Peyer's patch (tissue), 4 donors: ENCODE measurements around the gene MAP4K3.

Experiments used
- POLR2A ChIP-seq, 2 donors: fragments of 450-650 bp; IDR thresholded peaks; one replicate each; pipeline ENCODE4 v1.5.1; 2017; ENCODE audit warnings: antibody characterized with exemption in 2 of 2, mild to moderate bottlenecking in 2 of 2, moderate library complexity in 2 of 2
- TF ChIP-seq, protein P1 (sequence below), 6 experiments: fragments of 450-650 bp in 4 of 6; fragments of 200-600 bp in 2 of 6; sonication (generic) in 1 of 6; IDR thresholded peaks; one replicate each; pipeline ENCODE4 v1.5.1; 2017 to 2019; ENCODE audit warnings: antibody characterized with exemption in 6 of 6, mild to moderate bottlenecking in 3 of 6, moderate library complexity in 1 of 6

DNA sequence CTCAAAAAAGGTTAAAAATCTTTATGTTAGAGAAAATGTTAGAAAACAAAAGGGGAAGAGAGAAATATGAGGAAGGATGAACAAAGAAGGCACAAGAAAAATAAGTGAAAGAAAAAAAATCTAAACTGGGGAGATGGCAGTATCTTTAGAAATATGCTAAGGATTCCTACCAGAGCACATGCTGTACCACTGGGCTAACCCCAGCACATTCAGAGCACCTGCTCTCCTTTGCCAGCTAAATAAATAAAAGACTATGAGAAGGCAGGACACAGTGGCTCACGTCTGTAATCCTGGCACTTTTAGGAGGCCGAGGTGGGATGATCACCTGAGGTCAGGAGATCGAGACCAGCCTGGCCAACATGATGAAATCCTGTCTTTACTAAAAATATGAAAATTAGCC, 101.2 kb downstream of the MAP4K3 start:
- TF ChIP-seq, protein P1, sequence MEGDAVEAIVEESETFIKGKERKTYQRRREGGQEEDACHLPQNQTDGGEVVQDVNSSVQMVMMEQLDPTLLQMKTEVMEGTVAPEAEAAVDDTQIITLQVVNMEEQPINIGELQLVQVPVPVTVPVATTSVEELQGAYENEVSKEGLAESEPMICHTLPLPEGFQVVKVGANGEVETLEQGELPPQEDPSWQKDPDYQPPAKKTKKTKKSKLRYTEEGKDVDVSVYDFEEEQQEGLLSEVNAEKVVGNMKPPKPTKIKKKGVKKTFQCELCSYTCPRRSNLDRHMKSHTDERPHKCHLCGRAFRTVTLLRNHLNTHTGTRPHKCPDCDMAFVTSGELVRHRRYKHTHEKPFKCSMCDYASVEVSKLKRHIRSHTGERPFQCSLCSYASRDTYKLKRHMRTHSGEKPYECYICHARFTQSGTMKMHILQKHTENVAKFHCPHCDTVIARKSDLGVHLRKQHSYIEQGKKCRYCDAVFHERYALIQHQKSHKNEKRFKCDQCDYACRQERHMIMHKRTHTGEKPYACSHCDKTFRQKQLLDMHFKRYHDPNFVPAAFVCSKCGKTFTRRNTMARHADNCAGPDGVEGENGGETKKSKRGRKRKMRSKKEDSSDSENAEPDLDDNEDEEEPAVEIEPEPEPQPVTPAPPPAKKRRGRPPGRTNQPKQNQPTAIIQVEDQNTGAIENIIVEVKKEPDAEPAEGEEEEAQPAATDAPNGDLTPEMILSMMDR (IDR thresholded peaks at IDR 0.05) = no peak
- TF ChIP-seq POLR2A (IDR thresholded peaks at IDR 0.05) = no peak
